H54 (cell line): ENCODE data around the gene TIAM1.
"Not testable (repeated sequence)": the region's sequence is repeated elsewhere in the genome, so short reads cannot be mapped to it uniquely, and the experiment has no call there.

Experiments
- DNase-seq: peaks from one replicate; pipeline ENCODE4 v3.0.0; 2011; ENCODE audit warnings: low spot score, mixed read lengths; ENCODE audit not compliant: insufficient read length
- FAIRE-seq: peaks from 3 replicates; lab custom pipeline; 2011; peaks lifted over from hg19 to GRCh38; lab: Jason Lieb, UNC
- POLR2A ChIP-seq: IDR thresholded peaks from 2 replicates; pipeline ENCODE4 v1.6.1; 2011; ENCODE audit warnings: low read depth, mild to moderate bottlenecking, low read length

Gene TIAM1

GRCh38 chr21:31253684-31254083 lies 90.4 kb downstream of the TIAM1 start:
- DNase-seq (no peak), FAIRE-seq (no peak)
- TF ChIP-seq POLR2A: no peak

- no peak for TF ChIP-seq POLR2A
- FAIRE-seq (no peak), DNase-seq (no peak)
These were observed 91.5 kb downstream of the TIAM1 start for GRCh38 chr21:31252611-31253010.

GRCh38 chr21:31252091-31252490 lies 92.0 kb downstream of the TIAM1 start:
- DNase-seq: no peak
- no peak for FAIRE-seq
- no peak for TF ChIP-seq POLR2A

- FAIRE-seq (no peak), DNase-seq (no peak)
- TF ChIP-seq POLR2A: no peak
These were observed 92.4 kb downstream of the TIAM1 start for GRCh38 chr21:31251686-31252085.

- TF ChIP-seq POLR2A: no peak
- no peak for FAIRE-seq
These were observed 95.5 kb downstream of the TIAM1 start for GRCh38 chr21:31248598-31248997.

GRCh38 chr21:31243611-31244010 lies 100.5 kb downstream of the TIAM1 start:
- no peak for TF ChIP-seq POLR2A

More at GRCh38 chr21:31248598-31248997, 95.5 kb downstream of the TIAM1 start:
- peak; percentile 45 for DNase-seq

GRCh38 chr21:31236528-31236927 lies 107.5 kb downstream of the TIAM1 start:
- no peak for TF ChIP-seq POLR2A
- DNase-seq (no peak), FAIRE-seq (no peak)

More at GRCh38 chr21:31243611-31244010, 100.5 kb downstream of the TIAM1 start:
- FAIRE-seq (no peak), DNase-seq (no peak)

- DNase-seq: no peak
- no peak for TF ChIP-seq POLR2A
- FAIRE-seq: no peak
These were observed 108.2 kb downstream of the TIAM1 start for GRCh38 chr21:31235671-31236450.

- DNase-seq (no peak), FAIRE-seq (no peak)
- no peak for TF ChIP-seq POLR2A
These were observed 109.1 kb downstream of the TIAM1 start for GRCh38 chr21:31234936-31235335.

- DNase-seq (no peak), FAIRE-seq (no peak)
- TF ChIP-seq POLR2A: no peak
These were observed 110.3 kb downstream of the TIAM1 start for GRCh38 chr21:31233711-31234110.

- DNase-seq (no peak), FAIRE-seq (no peak)
- no peak for TF ChIP-seq POLR2A
These were observed 111.7 kb downstream of the TIAM1 start for GRCh38 chr21:31232344-31232743.

GRCh38 chr21:31230937-31231336 lies 113.1 kb downstream of the TIAM1 start:
- TF ChIP-seq POLR2A: no peak
- DNase-seq (no peak), FAIRE-seq (no peak)

- FAIRE-seq, DNase-seq: not testable (repeated sequence)
These were observed 115.3 kb downstream of the TIAM1 start for GRCh38 chr21:31228723-31229122.

GRCh38 chr21:31225713-31226112 lies 118.3 kb downstream of the TIAM1 start:
- FAIRE-seq (no peak), DNase-seq (no peak)
- TF ChIP-seq POLR2A: no peak

- DNase-seq: no peak
- TF ChIP-seq POLR2A: no peak
- FAIRE-seq: no peak
These were observed 121.9 kb downstream of the TIAM1 start for GRCh38 chr21:31222142-31222541.
